Psoas muscle (tissue), 8 donors: ENCODE results near the gene CEP95. TPM values are rescaled to one million over a fixed set of nuclear protein-coding genes. Genes with fewer than 3 reads are reported as not detected.

Experiments
- ATAC-seq, 4 donors: fragments of 200-7000 bp; cut with Tn5 transposase; one replicate each; pipeline ENCODE4 v1.9.1; 2020; ENCODE audit warnings: moderate library complexity in 3 of 4, mild to moderate bottlenecking in 2 of 4
- DNase-seq, 2 donors: peaks; one replicate each; pipeline ENCODE4 v3.0.0-alpha.2; 2020
- H3K27ac ChIP-seq: fragments of 200-600 bp; one replicate; pipeline ENCODE4 v1.8.0; 2022
- H3K27me3 ChIP-seq, 3 donors: fragments of 200-600 bp in 1 of 3; one replicate each; pipeline versions ENCODE4 v1.6.1 to v1.8.0; 2013 to 2022; ENCODE audit warnings: low read length in 2 of 3, mild to moderate bottlenecking in 2 of 3, moderate library complexity in 1 of 3; ENCODE audit not compliant: insufficient read depth in 3 of 3
- H3K36me3 ChIP-seq, 2 donors: fragments of 200-600 bp in 1 of 2; one replicate each; pipeline versions ENCODE4 v1.6.1 to v1.8.0; 2013 to 2022; ENCODE audit warnings: low read depth in 1 of 2, mild to moderate bottlenecking in 1 of 2, moderate library complexity in 1 of 2; ENCODE audit not compliant: insufficient read depth in 1 of 2
- H3K4me1 ChIP-seq: fragments of 200-600 bp; one replicate; pipeline ENCODE4 v1.8.0; 2022
- H3K4me3 ChIP-seq: fragments of 200-600 bp; one replicate; pipeline ENCODE4 v1.8.0; 2022; ENCODE audit warnings: mild to moderate bottlenecking
- H3K9me3 ChIP-seq: fragments of 200-600 bp; one replicate; pipeline ENCODE4 v1.8.0; 2022
- WGBS, 3 donors: extraction: QIAGEN DNeasy Blood & Tissue Kit; methylation state at CpG; one replicate each; pipeline versions ENCODE4 v1.1.6 to v1.1.7; 2013; 5-methylcytosine and 5-hydroxymethylcytosine counted together
- intact Hi-C, 2 donors: fragments of 100-400 bp; cut with DNase I; formaldehyde crosslinking; loops; one replicate each; pipeline versions ENCODE4 v1.11.0 to v1.14.2; 2022
- polyA plus RNA-seq, 3 donors: library from polyadenylated mRNA; stranded (reverse); fragments of 200-250 nt; gene quantifications; one replicate each; pipeline ENCODE4 v1.2.3, GENCODE V29; 2013
- total RNA-seq, 4 donors: library from RNA; stranded (reverse); fragmentation: NEBNext Ultra II Directional in 2 of 4; extraction: Animal tissue kit (Norgen Biotek cat#: 25700) in 2 of 4; gene quantifications; one replicate each; pipeline versions ENCODE4 v1.2.1 to v1.2.4, GENCODE V29; 2021 to 2023
- TF ChIP-seq, protein P1 (sequence below): fragments of 200-600 bp; IDR thresholded peaks from one replicate; pipeline ENCODE4 v1.8.0; 2022; ENCODE audit warnings: antibody characterized with exemption
- donor health status: healthy with polysubstance abuse.
- donor health status: DM: no; HTN: no; CAD: no; lungs with moderate emphysema.
- donor health status: Bipolar disorder and iron deficiency.
- donor health status: healthy.
- donor health status: DM: yes; HTN: yes; CAD: no.
- donor health status: DM: no; HTN: no; CAD: no.
- donor health status: DM: no; HTN: no; CAD: no.
- donor health status: DM: yes; HTN: yes; CAD: no.

The CEP95 gene
- total and polyA plus RNA-seq, 7 donors, result 9.3 to 21.7 (median 15.7) TPM

DNA sequence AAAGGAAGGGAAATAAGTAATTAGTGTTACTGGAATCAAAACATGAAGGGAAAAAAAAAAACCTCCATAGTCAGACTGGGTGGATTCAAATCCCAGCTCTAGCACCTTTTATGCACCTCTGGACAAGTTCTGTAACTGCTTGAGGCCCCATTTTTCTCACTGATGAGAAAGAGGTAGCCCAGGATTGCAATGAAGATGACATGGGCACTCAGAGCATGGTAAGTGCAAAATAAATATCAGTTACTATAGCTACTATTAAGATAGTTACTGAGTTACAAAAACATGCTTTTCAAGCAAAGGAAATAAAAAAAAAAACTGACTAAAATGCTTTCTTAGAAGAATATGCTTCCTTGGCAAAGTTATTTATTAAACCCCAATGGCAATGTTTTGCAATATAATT, 58.8 kb downstream of the CEP95 start:
- TF ChIP-seq, protein P1, sequence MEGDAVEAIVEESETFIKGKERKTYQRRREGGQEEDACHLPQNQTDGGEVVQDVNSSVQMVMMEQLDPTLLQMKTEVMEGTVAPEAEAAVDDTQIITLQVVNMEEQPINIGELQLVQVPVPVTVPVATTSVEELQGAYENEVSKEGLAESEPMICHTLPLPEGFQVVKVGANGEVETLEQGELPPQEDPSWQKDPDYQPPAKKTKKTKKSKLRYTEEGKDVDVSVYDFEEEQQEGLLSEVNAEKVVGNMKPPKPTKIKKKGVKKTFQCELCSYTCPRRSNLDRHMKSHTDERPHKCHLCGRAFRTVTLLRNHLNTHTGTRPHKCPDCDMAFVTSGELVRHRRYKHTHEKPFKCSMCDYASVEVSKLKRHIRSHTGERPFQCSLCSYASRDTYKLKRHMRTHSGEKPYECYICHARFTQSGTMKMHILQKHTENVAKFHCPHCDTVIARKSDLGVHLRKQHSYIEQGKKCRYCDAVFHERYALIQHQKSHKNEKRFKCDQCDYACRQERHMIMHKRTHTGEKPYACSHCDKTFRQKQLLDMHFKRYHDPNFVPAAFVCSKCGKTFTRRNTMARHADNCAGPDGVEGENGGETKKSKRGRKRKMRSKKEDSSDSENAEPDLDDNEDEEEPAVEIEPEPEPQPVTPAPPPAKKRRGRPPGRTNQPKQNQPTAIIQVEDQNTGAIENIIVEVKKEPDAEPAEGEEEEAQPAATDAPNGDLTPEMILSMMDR, result no peak
- peaks cover 0 to 75% of the 10 kb centered on the region in 2 donors for H3K36me3 ChIP-seq
- intact Hi-C loops, result no loop called here
- DNase-seq, result no peak
- no peak overlapping the region for H3K4me3 ChIP-seq
- no peaks in the 10 kb centered on the region for H3K9me3 ChIP-seq
- ATAC-seq, result no peak
- no peak overlapping the region for H3K27ac ChIP-seq
- no peaks in the 10 kb centered on the region for H3K27me3 ChIP-seq
- H3K4me1 ChIP-seq, result no peaks in the 10 kb centered on the region

DNA sequence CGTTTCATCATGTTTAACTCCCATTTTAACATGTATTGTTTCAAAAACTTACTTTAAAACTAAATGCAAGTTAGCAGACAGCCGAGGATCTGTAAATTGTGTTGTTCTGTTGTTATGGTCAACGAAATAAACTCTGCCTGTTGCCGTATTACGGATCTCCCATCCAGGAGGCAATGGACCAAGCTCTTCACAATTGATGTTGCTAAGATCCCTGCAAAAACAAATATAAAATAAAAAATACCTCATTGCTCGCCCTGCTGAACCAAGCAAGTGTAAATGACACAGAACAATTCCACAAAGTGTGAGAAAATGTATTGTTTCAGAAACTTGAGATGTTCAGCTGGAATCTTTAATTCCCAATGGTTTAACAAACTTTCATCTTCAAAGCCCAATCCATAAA, 65.0 kb downstream of the CEP95 start:
- Histone ChIP-seq H3K9me3 (no peaks in the 10 kb centered on the region), H3K27me3 (no peaks in the 10 kb centered on the region), H3K36me3 (peaks cover 4 to 55% of the 10 kb centered on the region in 2 donors), H3K4me1 (no peaks in the 10 kb centered on the region), H3K27ac (no peak overlapping the region), H3K4me3 (no peak overlapping the region)
- WGBS, 3 donors, result 75 to 81% (median 78%) methylated on average over 6 of the region's 6 CpGs
- no peak for ATAC-seq
- no peak for DNase-seq
- intact Hi-C loops, result no loop called here
- TF ChIP-seq, protein P1, result no peak

DNA sequence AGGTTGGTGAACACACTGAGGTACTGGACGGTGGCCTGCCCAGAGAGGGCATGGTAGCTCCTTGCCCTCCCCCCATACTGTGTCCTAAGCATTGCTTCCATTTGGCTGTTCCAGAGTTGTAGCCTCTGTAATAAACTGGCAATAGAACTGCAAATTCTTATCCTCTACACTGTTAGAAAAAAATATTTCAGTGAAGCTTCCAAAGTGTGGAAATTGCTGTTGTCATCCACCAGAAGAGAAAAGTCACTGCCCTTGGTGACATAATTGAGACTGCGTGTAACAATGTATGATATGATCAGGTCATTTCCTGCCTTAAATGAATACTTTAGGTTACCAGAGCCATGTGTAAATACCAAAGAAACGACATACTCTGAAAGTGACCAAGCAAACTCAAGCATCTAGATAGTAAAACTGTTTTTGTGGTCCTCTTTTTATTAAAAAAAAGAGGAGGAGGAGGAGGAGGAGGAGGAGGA, 65.9 kb downstream of the CEP95 start:
- TF ChIP-seq, protein P1, result no peak
- no peaks in the 10 kb centered on the region for H3K27me3 ChIP-seq
- H3K27ac ChIP-seq, result no peak overlapping the region
- ATAC-seq (no peak), DNase-seq (no peak)
- no peaks in the 10 kb centered on the region for H3K9me3 ChIP-seq
- 51 to 54% (median 51%) methylated on average over 3 of the region's 3 CpGs for WGBS, 3 donors
- peaks cover 4 to 53% of the 10 kb centered on the region in 2 donors for H3K36me3 ChIP-seq
- intact Hi-C loops, result no loop called here
- H3K4me1 ChIP-seq, result no peaks in the 10 kb centered on the region
- no peak overlapping the region for H3K4me3 ChIP-seq

DNA sequence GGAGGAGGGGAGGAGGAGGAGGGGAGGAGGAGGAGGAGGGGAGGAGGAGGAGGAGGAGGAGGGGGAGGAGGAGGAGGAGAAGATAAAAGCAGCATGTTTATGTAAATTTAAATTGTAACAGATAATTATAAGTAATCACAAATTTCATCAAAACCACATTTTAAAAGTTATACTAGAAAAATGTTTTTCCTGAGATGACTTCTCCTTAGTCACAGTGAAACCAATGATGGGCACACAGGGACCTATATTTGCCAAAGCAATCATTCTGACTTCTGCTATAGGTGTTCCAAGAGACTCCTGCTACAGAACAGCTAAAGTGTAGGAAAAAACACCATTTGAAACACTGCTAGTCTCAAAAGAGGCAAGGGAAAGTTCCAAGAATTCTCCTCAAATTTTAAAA, 66.4 kb downstream of the CEP95 start:
- H3K27me3 ChIP-seq, result no peaks in the 10 kb centered on the region
- H3K36me3 ChIP-seq, result peaks cover 4 to 53% of the 10 kb centered on the region in 2 donors

DNA sequence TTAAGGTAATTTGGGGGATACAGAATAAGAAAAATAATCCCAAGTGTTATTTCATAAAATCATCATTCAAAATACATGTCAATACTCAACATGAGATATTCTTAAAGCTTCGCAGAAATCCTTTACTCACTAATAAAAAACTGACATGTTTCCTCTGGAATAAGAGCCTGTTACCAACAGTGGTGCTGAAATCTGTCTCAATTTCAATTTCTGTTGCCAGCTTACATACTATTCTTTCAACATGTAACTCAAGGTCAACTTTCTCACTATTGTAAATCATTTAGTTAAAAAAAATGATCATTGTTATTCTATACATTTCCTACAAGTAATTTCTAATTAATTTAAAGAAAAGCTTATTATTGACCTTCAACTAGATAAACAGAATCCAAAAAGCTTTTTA, 67.9 kb downstream of the CEP95 start:
- H3K27me3 ChIP-seq, result no peaks in the 10 kb centered on the region
- H3K36me3 ChIP-seq, result peaks cover 4 to 52% of the 10 kb centered on the region in 2 donors
- no peaks in the 10 kb centered on the region for H3K9me3 ChIP-seq
- DNase-seq, result no peak
- H3K4me1 ChIP-seq, result no peaks in the 10 kb centered on the region
- no peak overlapping the region for H3K4me3 ChIP-seq
- TF ChIP-seq, protein P1, result no peak
- intact Hi-C loops, result no loop called here
- H3K27ac ChIP-seq, result no peak overlapping the region
- 75 to 93% (median 85%) methylated on average over 1 of the region's 1 CpG for WGBS, 3 donors
- ATAC-seq, result no peak

More for the DNA sequence above, 66.4 kb downstream of the CEP95 start:
- ATAC-seq, result no peak
- no peaks in the 10 kb centered on the region for H3K9me3 ChIP-seq
- no peak overlapping the region for H3K4me3 ChIP-seq
- TF ChIP-seq, protein P1, result no peak
- no peaks in the 10 kb centered on the region for H3K4me1 ChIP-seq
- DNase-seq, result no peak
- intact Hi-C loops, result no loop called here
- no peak overlapping the region for H3K27ac ChIP-seq
